OCI-LY7 (cell line): ENCODE measurements around the gene LRRC70. TPM values are rescaled to one million over a fixed set of nuclear protein-coding genes. Genes with fewer than 3 reads are reported as not detected.
"Not testable (repeated sequence)": the region's sequence is repeated elsewhere in the genome, so short reads cannot be mapped to it uniquely, and the experiment has no call there.

Experiments
- BruUV-seq: library from RNA; stranded (reverse); fragments of 400-500 nt; replicated peaks from 2 replicates; lab custom pipeline; 2021; lab: Mats Ljungman, UMichigan
- CTCF ChIA-PET: fragments of 300-600 bp; sonication (Branson Sonifier 250); formaldehyde crosslinking; loops from one replicate; lab custom pipeline; 2022; ENCODE audit warnings: antibody characterized with exemption; ENCODE audit not compliant: unreplicated experiment; lab: Charles Lee
- POLR2A ChIA-PET: fragments of 300-600 bp; sonication (Branson Sonifier 250); formaldehyde crosslinking; loops from one replicate; lab custom pipeline; 2022; ENCODE audit warnings: antibody characterized with exemption; lab: Charles Lee
- DNase-seq: peaks from one replicate; pipeline ENCODE4 v3.0.0-alpha.2; 2015; ENCODE audit warnings: low spot score
- H2AFZ ChIP-seq: fragments of 200-600 bp; sonication (generic), shearing (Covaris generic); 2 replicates; pipeline ENCODE4 v1.6.1; 2014; ENCODE audit warnings: mild to moderate bottlenecking, antibody characterized with exemption, low read length, moderate library complexity
- H3K27ac ChIP-seq: fragments of 200-600 bp; sonication (generic); 2 replicates; pipeline ENCODE4 v1.5.1; 2014; ENCODE audit warnings: mixed run types, low read depth, mild to moderate bottlenecking, moderate library complexity, low read length, inconsistent platforms; ENCODE audit not compliant: poor library complexity, severe bottlenecking
- H3K36me3 ChIP-seq: fragments of 200-600 bp; sonication (generic); 2 replicates; pipeline ENCODE4 v1.6.1; 2014; ENCODE audit warnings: mild to moderate bottlenecking, antibody characterized with exemption, low read length, moderate library complexity, mixed read lengths; ENCODE audit not compliant: insufficient read depth
- H3K4me1 ChIP-seq: fragments of 200-600 bp; sonication (generic); 2 replicates; pipeline ENCODE4 v1.5.1; 2014; ENCODE audit warnings: mild to moderate bottlenecking, low read length; ENCODE audit not compliant: insufficient read depth, poor library complexity, severe bottlenecking
- H3K4me2 ChIP-seq: fragments of 200-600 bp; sonication (generic); 2 replicates; pipeline ENCODE4 v1.6.1; 2014; ENCODE audit warnings: mild to moderate bottlenecking, low read length
- H3K4me3 ChIP-seq: fragments of 200-600 bp; sonication (generic); 2 replicates; pipeline ENCODE4 v1.5.1; 2014; ENCODE audit warnings: mild to moderate bottlenecking, low read depth, low read length; ENCODE audit not compliant: poor library complexity, severe bottlenecking
- H3K79me2 ChIP-seq: fragments of 200-600 bp; sonication (generic); 2 replicates; pipeline ENCODE4 v1.6.1; 2016; ENCODE audit warnings: low read depth, mild to moderate bottlenecking, low read length, moderate library complexity, mixed read lengths; ENCODE audit not compliant: insufficient read depth
- H3K9me2 ChIP-seq: fragments of 200-600 bp; sonication (generic); 2 replicates; pipeline ENCODE4 v1.6.1; 2016; ENCODE audit warnings: mild to moderate bottlenecking, low read length, mixed read lengths; ENCODE audit not compliant: insufficient read depth
- H3K9me3 ChIP-seq: fragments of 200-600 bp; sonication (generic); 2 replicates; pipeline ENCODE4 v1.6.1; 2014; ENCODE audit warnings: mild to moderate bottlenecking, mixed run types, low read length, mixed read lengths
- H4K20me1 ChIP-seq: fragments of 200-600 bp; sonication (generic); 2 replicates; pipeline ENCODE4 v1.6.1; 2014; ENCODE audit warnings: mild to moderate bottlenecking, antibody characterized with exemption, low read length, moderate library complexity, mixed read lengths; ENCODE audit not compliant: insufficient read depth
- CTCF ChIP-seq: fragments of 200-600 bp; sonication (generic); conservative IDR thresholded peaks from 2 replicates; pipeline ENCODE4 v1.5.1; 2014; ENCODE audit warnings: mild to moderate bottlenecking, antibody characterized with exemption, low read length, moderate library complexity, mixed read lengths
- EZH2phosphoT487 ChIP-seq: fragments of 200-600 bp; sonication (generic); IDR thresholded peaks from 2 replicates; pipeline ENCODE4 v1.6.1; 2018; ENCODE audit warnings: low read depth, borderline replicate concordance, mild to moderate bottlenecking, mixed run types, antibody characterized with exemption, low read length, moderate library complexity, mixed read lengths
- intact Hi-C: fragments of 100-400 bp; cut with micrococcal nuclease; formaldehyde crosslinking; loops from one replicate; pipeline ENCODE4 v1.10.0; 2022; ENCODE audit not compliant: unreplicated experiment
- total RNA-seq, 2 experiments: library from RNA; depleted of rRNA in 1 of 2; stranded (reverse); fragments of >200 nt in 1 of 2; shearing (Covaris generic) in 1 of 2; gene quantifications; 2 replicates each; pipeline ENCODE4 v1.2.3, GENCODE V29; 2014 to 2022

LRRC70 gene
- total RNA-seq, 2 experiments from 2014 or later = 1.1 to 1.6 TPM

- no peaks in the 10 kb centered on the region for H3K4me1 ChIP-seq
Measured at GRCh38 chr5:62562867-62563266, 15.8 kb upstream of the LRRC70 start.

GRCh38 chr5:62564101-62564500 lies 14.5 kb upstream of the LRRC70 start:
- Histone ChIP-seq H3K9me2 (no peaks in the 10 kb centered on the region), H3K4me3 (no peak overlapping the region), H4K20me1 (no peaks in the 10 kb centered on the region; the same call in 1 of the 2 replicates), H2AFZ (no peak overlapping the region), H3K79me2 (no peaks in the 10 kb centered on the region), H3K4me1 (no peaks in the 10 kb centered on the region), H3K4me2 (no peak overlapping the region), H3K36me3 (peaks cover 78% of the 10 kb centered on the region), H3K27ac (no peak overlapping the region), H3K9me3 (no peaks in the 10 kb centered on the region; the same call in 1 of the 2 replicates)
- no peak for TF ChIP-seq CTCF
- TF ChIP-seq EZH2phosphoT487 = no peak
- no TSS peak for BruUV-seq
- ChIA-PET CTCF (no interaction called here), POLR2A (no interaction called here)
- intact Hi-C loops = no loop called here
- DNase-seq = no peak

More at GRCh38 chr5:62562867-62563266, 15.8 kb upstream of the LRRC70 start:
- H3K27ac ChIP-seq = no peak overlapping the region
- H3K79me2 ChIP-seq = no peaks in the 10 kb centered on the region
- no peak overlapping the region for H3K4me2 ChIP-seq
- no peaks in the 10 kb centered on the region; the same call in 1 of the 2 replicates for H3K9me3 ChIP-seq
- no peaks in the 10 kb centered on the region; the same call in 1 of the 2 replicates for H4K20me1 ChIP-seq
- ChIA-PET CTCF (no interaction called here), POLR2A (interaction anchor here (0.7 kb wide), 1 partner anchor 444 kb away, joined by 3 read pairs; no protein-coding TSS in a partner anchor)
- peaks cover 74% of the 10 kb centered on the region for H3K36me3 ChIP-seq
- TF ChIP-seq CTCF = no peak
- TF ChIP-seq EZH2phosphoT487 = no peak
- BruUV-seq = no TSS peak
- intact Hi-C loops = no loop called here
- H2AFZ ChIP-seq = no peak overlapping the region
- DNase-seq = no peak
- H3K9me2 ChIP-seq = no peaks in the 10 kb centered on the region
- no peak overlapping the region for H3K4me3 ChIP-seq

- BruUV-seq, H3K9me3 ChIP-seq, intact Hi-C loops, H3K4me3 ChIP-seq, H2AFZ ChIP-seq, H3K79me2 ChIP-seq, DNase-seq, CTCF ChIA-PET, POLR2A ChIA-PET, H3K27ac ChIP-seq, H3K4me1 ChIP-seq, H4K20me1 ChIP-seq, H3K9me2 ChIP-seq, H3K4me2 ChIP-seq: not testable (repeated sequence)
- peaks cover 66% of the 10 kb centered on the region for H3K36me3 ChIP-seq
Measured at GRCh38 chr5:62565740-62566139, 12.9 kb upstream of the LRRC70 start.
